ENCODE data around the gene ALX4. TPM values are rescaled to one million over a fixed set of nuclear protein-coding genes. Genes with fewer than 3 reads are reported as not detected.

The ALX4 gene
- total RNA-seq, 1 donor: not detected

DNA sequence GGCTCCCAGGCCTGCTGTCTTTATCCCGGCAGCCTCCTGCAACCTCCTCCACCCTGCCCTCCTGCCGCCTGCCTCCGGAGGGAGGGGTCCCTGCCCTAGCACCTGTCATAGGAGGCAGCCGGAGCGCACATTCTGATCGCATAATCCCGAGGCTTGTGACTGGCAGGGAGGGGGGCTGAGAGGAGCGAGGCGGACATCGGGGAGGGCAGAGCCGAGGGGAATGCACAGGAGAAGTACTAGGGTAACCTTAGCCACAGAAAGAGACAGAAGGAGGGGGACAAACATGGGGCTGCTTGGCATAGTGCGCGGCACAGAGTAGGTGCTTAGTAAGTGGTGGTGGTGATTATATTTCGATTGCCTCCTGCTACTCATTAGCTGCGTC, 9.2 kb upstream of the ALX4 start:
- no peak overlapping the region for H3K4me3 ChIP-seq (ENCODE audit: low read depth, low read length)
- TF ChIP-seq, protein P1, sequence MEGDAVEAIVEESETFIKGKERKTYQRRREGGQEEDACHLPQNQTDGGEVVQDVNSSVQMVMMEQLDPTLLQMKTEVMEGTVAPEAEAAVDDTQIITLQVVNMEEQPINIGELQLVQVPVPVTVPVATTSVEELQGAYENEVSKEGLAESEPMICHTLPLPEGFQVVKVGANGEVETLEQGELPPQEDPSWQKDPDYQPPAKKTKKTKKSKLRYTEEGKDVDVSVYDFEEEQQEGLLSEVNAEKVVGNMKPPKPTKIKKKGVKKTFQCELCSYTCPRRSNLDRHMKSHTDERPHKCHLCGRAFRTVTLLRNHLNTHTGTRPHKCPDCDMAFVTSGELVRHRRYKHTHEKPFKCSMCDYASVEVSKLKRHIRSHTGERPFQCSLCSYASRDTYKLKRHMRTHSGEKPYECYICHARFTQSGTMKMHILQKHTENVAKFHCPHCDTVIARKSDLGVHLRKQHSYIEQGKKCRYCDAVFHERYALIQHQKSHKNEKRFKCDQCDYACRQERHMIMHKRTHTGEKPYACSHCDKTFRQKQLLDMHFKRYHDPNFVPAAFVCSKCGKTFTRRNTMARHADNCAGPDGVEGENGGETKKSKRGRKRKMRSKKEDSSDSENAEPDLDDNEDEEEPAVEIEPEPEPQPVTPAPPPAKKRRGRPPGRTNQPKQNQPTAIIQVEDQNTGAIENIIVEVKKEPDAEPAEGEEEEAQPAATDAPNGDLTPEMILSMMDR (IDR thresholded peaks at IDR 0.05; ENCODE audit: insufficient read depth, low read depth, low read length): no peak
- DNase-seq (ENCODE audit: low read depth): no peak

DNA sequence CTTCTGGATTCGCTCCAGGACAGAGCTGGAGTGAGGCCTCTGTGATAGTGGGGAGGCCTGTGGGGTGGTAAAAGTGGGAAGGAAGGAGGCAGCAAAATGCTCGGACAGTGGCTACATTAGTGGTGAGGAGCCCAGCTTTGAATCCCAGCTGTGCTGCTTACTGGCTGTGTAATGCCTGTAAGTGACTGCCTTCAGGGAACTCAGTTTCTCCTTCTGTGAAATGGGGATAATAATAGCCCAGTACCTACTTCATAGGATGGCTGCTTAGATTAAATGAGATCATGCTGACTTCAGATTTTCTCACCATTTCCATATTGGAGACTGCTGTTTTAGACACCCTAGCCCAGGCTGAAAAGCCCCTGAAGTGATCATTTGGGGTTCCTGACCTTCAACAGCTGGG, 8.4 kb upstream of the ALX4 start:
- H3K4me3 ChIP-seq (ENCODE audit: low read depth, low read length): no peak overlapping the region
- DNase-seq (ENCODE audit: low read depth): no peak
- TF ChIP-seq, protein P1 (IDR thresholded peaks at IDR 0.05; ENCODE audit: insufficient read depth, low read depth, low read length): no peak

DNA sequence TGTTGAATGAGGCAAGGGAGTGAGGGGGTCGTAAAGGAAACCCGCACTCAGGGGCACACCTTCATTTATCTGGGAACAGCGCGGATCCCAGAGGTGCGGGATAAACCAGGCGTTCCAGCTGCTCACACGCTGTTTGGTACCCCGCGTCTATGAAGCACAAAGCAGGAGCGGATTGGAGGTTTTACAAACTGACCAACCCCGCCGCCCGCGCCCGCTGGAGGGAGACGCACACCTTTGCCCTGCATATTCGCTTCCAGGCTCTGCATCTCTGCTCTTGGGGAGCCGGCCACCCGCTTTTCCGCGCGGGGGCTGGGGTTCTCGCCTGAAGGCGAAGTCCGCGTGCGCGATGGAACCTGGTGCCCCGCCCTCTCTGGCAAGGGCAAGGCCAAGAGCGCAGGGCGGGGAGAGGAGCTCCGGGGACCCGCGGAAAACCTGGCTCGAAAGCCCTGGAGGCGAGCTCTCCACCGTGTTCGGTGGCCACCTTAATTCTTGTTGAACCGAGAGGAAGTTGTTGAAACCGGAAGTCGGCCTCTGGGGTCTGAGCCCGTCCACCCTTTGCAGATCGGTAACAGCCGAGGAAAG, 6.8 kb upstream of the ALX4 start:
- no peak for DNase-seq (ENCODE audit: low read depth)
- TF ChIP-seq, protein P1 (IDR thresholded peaks at IDR 0.05; ENCODE audit: insufficient read depth, low read depth, low read length): no peak
- peak overlapping the region; percentile 15 for H3K4me3 ChIP-seq (ENCODE audit: low read depth, low read length)

DNA sequence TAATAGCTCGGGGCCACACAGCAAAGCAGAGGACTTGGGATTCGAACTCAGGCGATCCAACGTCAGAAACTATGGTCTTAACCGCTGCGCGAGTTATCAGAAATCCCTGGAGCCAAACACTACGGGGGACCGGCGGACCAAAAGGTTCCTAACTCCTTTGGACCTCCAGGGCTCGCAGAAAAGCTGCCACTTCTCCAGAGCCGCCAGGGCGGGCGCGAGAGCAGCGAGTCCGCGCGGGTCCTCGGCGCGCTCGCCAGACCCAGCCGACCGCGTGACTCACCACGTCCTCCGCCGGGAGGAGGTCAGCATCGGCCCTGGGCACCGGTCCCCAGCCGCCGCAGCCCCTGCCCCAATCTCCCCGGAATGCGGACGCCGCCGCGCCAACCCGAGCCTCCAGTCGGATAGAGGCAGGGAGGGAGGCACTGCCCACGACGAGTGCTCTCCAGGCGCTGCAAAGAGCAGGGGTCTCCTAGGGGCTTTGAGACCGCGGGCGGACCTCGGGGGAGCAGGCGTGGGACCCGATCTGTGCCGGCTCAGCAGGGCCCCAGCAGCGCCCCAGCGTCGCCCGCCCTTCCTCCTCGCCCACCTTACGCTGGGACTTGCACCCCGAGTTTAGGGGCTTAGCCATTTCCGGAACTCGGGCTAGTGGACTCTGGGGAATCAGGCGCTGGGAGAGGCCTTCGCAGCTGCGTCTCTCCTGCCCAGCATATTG, 6.2 kb upstream of the ALX4 start:
- peak overlapping the region; percentile 15 for H3K4me3 ChIP-seq (ENCODE audit: low read depth, low read length)
- TF ChIP-seq, protein P1 (IDR thresholded peaks at IDR 0.05; ENCODE audit: insufficient read depth, low read depth, low read length): no peak
- no peak for DNase-seq (ENCODE audit: low read depth)

DNA sequence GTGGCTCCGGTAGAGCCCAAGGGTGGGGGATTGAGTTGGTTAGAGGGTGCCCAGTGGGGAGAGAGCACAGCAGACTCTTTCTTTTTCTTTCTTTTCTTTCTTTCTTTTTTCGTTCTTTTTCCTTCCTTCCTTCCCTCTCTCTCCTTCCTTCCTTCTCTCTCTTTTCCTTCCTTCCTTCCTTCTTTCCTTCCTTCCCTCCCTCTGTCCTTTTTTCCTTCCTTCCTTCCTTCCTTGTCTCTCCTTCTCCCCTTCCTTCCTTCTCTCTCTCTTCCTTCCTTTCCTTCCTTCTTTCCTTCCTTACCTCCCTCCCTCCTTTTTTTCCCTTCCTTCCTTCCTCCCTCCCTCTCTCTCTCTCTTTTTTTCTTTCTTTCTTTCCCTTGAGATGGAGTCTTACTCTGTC, 4.8 kb upstream of the ALX4 start:
- no peak overlapping the region for H3K4me3 ChIP-seq (ENCODE audit: low read depth, low read length)
- TF ChIP-seq, protein P1 (IDR thresholded peaks at IDR 0.05; ENCODE audit: insufficient read depth, low read depth, low read length): no peak
- DNase-seq (ENCODE audit: low read depth): no peak

DNA sequence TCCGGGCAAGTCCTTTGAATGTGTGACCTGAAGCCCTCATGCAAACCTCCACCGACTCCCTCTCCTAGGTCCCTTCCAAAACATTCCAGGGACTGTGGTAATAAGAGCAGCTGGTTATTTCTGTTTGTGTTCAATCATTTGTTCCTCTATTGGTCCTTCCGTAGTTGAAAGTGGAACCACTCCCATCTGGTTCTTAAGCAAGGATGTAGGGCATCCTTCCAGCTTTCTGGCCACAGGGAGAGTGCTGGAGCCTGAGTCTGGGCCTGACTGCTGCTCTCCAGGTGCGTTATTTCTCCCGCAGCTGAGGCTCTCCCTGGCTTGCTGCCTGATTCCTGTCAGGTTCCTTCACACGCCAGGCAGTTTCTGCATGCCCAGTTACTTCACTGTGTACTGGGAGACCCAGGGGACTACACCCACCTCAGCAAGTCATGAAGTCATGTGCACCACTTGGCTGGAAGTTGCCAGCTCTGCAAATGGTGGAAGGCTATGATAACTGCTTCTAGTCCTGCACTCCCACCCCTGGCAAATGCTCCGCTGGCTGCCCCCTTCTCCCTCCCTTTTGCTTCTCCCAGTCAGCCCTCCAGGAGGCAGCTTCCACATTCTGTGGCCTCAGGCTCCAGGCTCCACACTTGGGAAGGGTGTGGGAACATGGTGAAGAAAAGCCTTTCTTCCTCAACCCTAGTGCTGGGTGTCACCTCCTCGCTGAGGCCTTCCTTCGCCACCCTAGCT, 4.0 kb upstream of the ALX4 start:
- TF ChIP-seq, protein P1 (IDR thresholded peaks at IDR 0.05; ENCODE audit: insufficient read depth, low read depth, low read length): no peak
- H3K4me3 ChIP-seq (ENCODE audit: low read depth, low read length): no peak overlapping the region
- DNase-seq (ENCODE audit: low read depth): no peak
